HEK293 (cell line): ENCODE data around the gene SRMS.

Experiments used
- CTCF ChIA-PET: fragments of 350-600 bp; formaldehyde crosslinking; extraction: SDS; loops from one replicate; lab custom pipeline; 2021; ENCODE audit warnings: antibody characterized with exemption; lab: Yijun Ruan, JAX
- POLR2A ChIA-PET: fragments of 300-600 bp; formaldehyde crosslinking; extraction: SDS; loops from one replicate; lab custom pipeline; 2020; ENCODE audit warnings: antibody characterized with exemption, inconsistent platforms; lab: Yijun Ruan, JAX
- H3K27ac ChIP-seq: fragments of 200-500 bp; sonication (Bioruptor generic); 2 replicates; pipeline ENCODE4 v1.5.1; 2014; ENCODE audit warnings: low read depth, low read length, control low read depth, inconsistent platforms; ENCODE audit errors: extremely low read depth
- H3K36me3 ChIP-seq, 2 experiments: fragments of 200-500 bp in 1 of 2; sonication (Bioruptor generic) in 1 of 2; 1 replicate in 1 of 2; 2 replicates in 1 of 2; pipeline ENCODE4 v1.5.1; 2014 to 2017; ENCODE audit warnings: inconsistent platforms in 2 of 2, low read length in 2 of 2; ENCODE audit not compliant: control insufficient read depth in 2 of 2, insufficient read depth in 1 of 2
- H3K4me1 ChIP-seq: fragments of 200-500 bp; sonication (Bioruptor generic); 2 replicates; pipeline ENCODE4 v1.5.1; 2014; ENCODE audit warnings: mild to moderate bottlenecking, low read length, inconsistent platforms; ENCODE audit not compliant: control insufficient read depth, insufficient read depth
- H3K4me3 ChIP-seq: 2 replicates; pipeline ENCODE4 v1.5.1; 2011; ENCODE audit warnings: low read depth, mild to moderate bottlenecking, control low read depth, low read length, moderate library complexity
- H3K9me3 ChIP-seq: fragments of 200-500 bp; sonication (Bioruptor generic); 2 replicates; pipeline ENCODE4 v1.5.1; 2014; ENCODE audit warnings: low read depth, low read length, inconsistent platforms; ENCODE audit not compliant: control insufficient read depth, insufficient read depth
- IKZF3 ChIP-seq: fragments of 450-650 bp; IDR thresholded peaks from 2 replicates; pipeline ENCODE4 v1.5.0; 2018; ENCODE audit warnings: missing biosample characterization, mild to moderate bottlenecking, missing genetic modification characterization, moderate library complexity
- SP2 ChIP-seq: fragments of 450-650 bp; formaldehyde crosslinking; IDR thresholded peaks from 2 replicates; pipeline ENCODE4 v1.5.1; 2016; ENCODE audit warnings: missing biosample characterization, missing genetic modification characterization
- ZBTB1 ChIP-seq: fragments of 450-650 bp; formaldehyde crosslinking; IDR thresholded peaks from 2 replicates; pipeline ENCODE4 v1.5.1; 2016; ENCODE audit warnings: missing biosample characterization, missing genetic modification characterization
- ZBTB8A ChIP-seq: fragments of 450-650 bp; formaldehyde crosslinking; IDR thresholded peaks from 2 replicates; pipeline ENCODE4 v1.5.1; 2016; ENCODE audit warnings: missing biosample characterization, missing genetic modification characterization
- ZNF157 ChIP-seq: fragments of 450-650 bp; formaldehyde crosslinking; IDR thresholded peaks from 2 replicates; pipeline ENCODE4 v1.5.1; 2016; ENCODE audit warnings: missing biosample characterization, missing genetic modification characterization
- ZNF404 ChIP-seq: fragments of 450-650 bp; formaldehyde crosslinking; IDR thresholded peaks from 2 replicates; pipeline ENCODE4 v1.5.1; 2017; ENCODE audit warnings: missing biosample characterization, missing genetic modification characterization
- ZNF433 ChIP-seq: fragments of 450-650 bp; formaldehyde crosslinking; IDR thresholded peaks from 2 replicates; pipeline ENCODE4 v1.5.1; 2016; ENCODE audit warnings: missing biosample characterization, missing genetic modification characterization, low read depth
- ZNF529 ChIP-seq: fragments of 450-650 bp; formaldehyde crosslinking; IDR thresholded peaks from 2 replicates; pipeline ENCODE4 v1.5.1; 2017; ENCODE audit warnings: missing genetic modification characterization, missing biosample characterization; ENCODE audit not compliant: insufficient replicate concordance
- ZNF555 ChIP-seq: fragments of 450-650 bp; formaldehyde crosslinking; conservative IDR thresholded peaks from 2 replicates; pipeline ENCODE4 v1.5.1; 2017; ENCODE audit warnings: missing biosample characterization, mild to moderate bottlenecking, missing genetic modification characterization, inconsistent platforms
- ZNF670 ChIP-seq: fragments of 450-650 bp; formaldehyde crosslinking; IDR thresholded peaks from 2 replicates; pipeline ENCODE4 v1.5.1; 2016; ENCODE audit warnings: missing biosample characterization, missing genetic modification characterization, low read depth
- ZSCAN16 ChIP-seq: fragments of 450-650 bp; formaldehyde crosslinking; IDR thresholded peaks from 2 replicates; pipeline ENCODE4 v1.5.1; 2016; ENCODE audit warnings: missing biosample characterization, missing genetic modification characterization
- TF ChIP-seq, protein P1 (sequence below): fragments of 450-650 bp; formaldehyde crosslinking; IDR thresholded peaks from 2 replicates; pipeline ENCODE4 v1.5.1; 2016; ENCODE audit warnings: missing biosample characterization, missing genetic modification characterization
- TF ChIP-seq, protein P2 (sequence below): fragments of 450-650 bp; formaldehyde crosslinking; conservative IDR thresholded peaks from 2 replicates; pipeline ENCODE4 v1.5.1; 2016; ENCODE audit warnings: low read depth, missing biosample characterization, missing genetic modification characterization
- TF ChIP-seq, protein P3 (sequence below): fragments of 450-650 bp; formaldehyde crosslinking; IDR thresholded peaks from 2 replicates; pipeline ENCODE4 v1.5.1; 2017; ENCODE audit warnings: missing biosample characterization, missing genetic modification characterization
- TF ChIP-seq, protein P4 (sequence below): fragments of 450-650 bp; formaldehyde crosslinking; IDR thresholded peaks from 2 replicates; pipeline ENCODE4 v1.5.1; 2016; ENCODE audit warnings: missing biosample characterization, missing genetic modification characterization

SRMS gene

DNA sequence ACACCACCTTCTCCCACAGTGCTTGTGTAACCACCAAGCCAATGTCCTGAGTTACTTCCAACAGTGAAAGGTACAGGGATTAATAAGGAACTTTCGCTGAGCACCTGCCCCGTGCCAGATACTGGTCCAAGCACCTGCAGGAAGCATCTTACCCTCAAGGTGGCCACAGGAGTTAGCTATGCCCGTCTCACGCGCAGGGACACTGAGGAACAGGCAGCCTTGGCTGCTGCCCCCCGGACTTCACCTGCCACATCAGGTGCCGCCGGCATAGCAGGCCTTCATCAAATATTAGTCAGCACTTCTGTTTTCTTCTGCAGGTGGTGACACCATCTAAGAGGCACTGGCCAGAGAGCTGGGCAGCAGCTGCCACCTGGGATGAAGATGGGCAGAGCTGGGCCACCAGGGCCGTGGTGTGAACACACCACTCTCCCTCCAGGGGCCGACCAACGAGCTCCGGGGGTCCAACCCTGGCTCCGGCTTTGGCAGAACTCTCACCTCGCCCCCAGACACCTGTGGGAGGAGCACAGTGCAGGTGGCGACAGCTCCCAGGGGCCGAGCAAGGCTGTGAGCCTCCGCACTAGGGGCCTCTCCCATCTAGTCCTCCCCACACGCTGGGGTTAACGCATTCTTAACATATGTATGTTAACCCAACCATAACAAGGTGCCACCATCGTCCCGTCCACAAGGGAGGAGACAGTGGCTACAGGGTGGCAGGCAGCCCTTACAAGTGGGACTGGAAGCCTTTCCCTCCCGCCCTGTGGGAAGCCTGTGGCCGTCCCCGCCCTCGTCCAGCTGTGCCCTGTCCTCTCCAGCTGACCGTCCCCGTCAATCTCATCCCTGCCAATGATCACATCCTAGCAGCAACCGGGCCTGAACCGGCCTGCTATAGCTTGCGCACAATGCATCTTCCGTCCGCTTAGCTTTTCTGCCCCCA, 29.9 kb downstream of the SRMS start:
- H3K27ac ChIP-seq = no peak overlapping the region
- TF ChIP-seq ZNF157 (tag by site-specific recombination) (no peak), ZNF555 (tag by site-specific recombination) (no peak), ZNF433 (tag by site-specific recombination) (no peak), IKZF3 (tag by site-specific recombination) (no peak), SP2 (tag by site-specific recombination) (no peak), ZNF670 (tag by site-specific recombination) (no peak), ZNF529 (tag by site-specific recombination) (no peak), ZSCAN16 (tag by site-specific recombination) (no peak), ZBTB8A (tag by site-specific recombination) (no peak), ZBTB1 (tag by site-specific recombination) (no peak), ZNF404 (tag by site-specific recombination) (no peak)
- TF ChIP-seq, protein P1, sequence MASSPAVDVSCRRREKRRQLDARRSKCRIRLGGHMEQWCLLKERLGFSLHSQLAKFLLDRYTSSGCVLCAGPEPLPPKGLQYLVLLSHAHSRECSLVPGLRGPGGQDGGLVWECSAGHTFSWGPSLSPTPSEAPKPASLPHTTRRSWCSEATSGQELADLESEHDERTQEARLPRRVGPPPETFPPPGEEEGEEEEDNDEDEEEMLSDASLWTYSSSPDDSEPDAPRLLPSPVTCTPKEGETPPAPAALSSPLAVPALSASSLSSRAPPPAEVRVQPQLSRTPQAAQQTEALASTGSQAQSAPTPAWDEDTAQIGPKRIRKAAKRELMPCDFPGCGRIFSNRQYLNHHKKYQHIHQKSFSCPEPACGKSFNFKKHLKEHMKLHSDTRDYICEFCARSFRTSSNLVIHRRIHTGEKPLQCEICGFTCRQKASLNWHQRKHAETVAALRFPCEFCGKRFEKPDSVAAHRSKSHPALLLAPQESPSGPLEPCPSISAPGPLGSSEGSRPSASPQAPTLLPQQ (tag by site-specific recombination) = no peak
- TF ChIP-seq, protein P2, sequence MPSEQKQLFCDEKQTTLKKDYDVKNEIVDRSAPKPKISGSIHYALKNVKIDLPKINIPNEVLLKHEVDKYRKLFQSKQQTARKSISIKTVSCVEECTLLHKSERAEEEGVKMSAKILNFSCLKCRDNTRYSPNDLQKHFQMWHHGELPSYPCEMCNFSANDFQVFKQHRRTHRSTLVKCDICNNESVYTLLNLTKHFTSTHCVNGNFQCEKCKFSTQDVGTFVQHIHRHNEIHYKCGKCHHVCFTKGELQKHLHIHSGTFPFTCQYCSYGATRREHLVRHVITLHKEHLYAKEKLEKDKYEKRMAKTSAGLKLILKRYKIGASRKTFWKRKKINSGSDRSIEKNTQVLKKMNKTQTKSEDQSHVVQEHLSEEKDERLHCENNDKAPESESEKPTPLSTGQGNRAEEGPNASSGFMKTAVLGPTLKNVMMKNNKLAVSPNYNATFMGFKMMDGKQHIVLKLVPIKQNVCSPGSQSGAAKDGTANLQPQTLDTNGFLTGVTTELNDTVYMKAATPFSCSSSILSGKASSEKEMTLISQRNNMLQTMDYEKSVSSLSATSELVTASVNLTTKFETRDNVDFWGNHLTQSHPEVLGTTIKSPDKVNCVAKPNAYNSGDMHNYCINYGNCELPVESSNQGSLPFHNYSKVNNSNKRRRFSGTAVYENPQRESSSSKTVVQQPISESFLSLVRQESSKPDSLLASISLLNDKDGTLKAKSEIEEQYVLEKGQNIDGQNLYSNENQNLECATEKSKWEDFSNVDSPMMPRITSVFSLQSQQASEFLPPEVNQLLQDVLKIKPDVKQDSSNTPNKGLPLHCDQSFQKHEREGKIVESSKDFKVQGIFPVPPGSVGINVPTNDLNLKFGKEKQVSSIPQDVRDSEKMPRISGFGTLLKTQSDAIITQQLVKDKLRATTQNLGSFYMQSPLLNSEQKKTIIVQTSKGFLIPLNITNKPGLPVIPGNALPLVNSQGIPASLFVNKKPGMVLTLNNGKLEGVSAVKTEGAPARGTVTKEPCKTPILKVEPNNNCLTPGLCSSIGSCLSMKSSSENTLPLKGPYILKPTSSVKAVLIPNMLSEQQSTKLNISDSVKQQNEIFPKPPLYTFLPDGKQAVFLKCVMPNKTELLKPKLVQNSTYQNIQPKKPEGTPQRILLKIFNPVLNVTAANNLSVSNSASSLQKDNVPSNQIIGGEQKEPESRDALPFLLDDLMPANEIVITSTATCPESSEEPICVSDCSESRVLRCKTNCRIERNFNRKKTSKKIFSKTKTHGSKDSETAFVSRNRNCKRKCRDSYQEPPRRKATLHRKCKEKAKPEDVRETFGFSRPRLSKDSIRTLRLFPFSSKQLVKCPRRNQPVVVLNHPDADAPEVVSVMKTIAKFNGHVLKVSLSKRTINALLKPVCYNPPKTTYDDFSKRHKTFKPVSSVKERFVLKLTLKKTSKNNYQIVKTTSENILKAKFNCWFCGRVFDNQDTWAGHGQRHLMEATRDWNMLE = no peak
- TF ChIP-seq, protein P3, sequence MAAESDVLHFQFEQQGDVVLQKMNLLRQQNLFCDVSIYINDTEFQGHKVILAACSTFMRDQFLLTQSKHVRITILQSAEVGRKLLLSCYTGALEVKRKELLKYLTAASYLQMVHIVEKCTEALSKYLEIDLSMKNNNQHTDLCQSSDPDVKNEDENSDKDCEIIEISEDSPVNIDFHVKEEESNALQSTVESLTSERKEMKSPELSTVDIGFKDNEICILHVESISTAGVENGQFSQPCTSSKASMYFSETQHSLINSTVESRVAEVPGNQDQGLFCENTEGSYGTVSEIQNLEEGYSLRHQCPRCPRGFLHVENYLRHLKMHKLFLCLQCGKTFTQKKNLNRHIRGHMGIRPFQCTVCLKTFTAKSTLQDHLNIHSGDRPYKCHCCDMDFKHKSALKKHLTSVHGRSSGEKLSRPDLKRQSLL = no peak
- TF ChIP-seq, protein P4, sequence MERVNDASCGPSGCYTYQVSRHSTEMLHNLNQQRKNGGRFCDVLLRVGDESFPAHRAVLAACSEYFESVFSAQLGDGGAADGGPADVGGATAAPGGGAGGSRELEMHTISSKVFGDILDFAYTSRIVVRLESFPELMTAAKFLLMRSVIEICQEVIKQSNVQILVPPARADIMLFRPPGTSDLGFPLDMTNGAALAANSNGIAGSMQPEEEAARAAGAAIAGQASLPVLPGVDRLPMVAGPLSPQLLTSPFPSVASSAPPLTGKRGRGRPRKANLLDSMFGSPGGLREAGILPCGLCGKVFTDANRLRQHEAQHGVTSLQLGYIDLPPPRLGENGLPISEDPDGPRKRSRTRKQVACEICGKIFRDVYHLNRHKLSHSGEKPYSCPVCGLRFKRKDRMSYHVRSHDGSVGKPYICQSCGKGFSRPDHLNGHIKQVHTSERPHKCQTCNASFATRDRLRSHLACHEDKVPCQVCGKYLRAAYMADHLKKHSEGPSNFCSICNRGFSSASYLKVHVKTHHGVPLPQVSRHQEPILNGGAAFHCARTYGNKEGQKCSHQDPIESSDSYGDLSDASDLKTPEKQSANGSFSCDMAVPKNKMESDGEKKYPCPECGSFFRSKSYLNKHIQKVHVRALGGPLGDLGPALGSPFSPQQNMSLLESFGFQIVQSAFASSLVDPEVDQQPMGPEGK = no peak
- no peaks in the 10 kb centered on the region for H3K9me3 ChIP-seq
- H3K36me3 ChIP-seq = peaks cover 0 to 12% of the 10 kb centered on the region in 2 experiments; a peak in 1 of 3 replicates
- POLR2A ChIA-PET = no interaction called here
- CTCF ChIA-PET = interaction anchor here (2.8 kb wide), 1 partner anchor 21 kb away, joined by 12 read pairs; no protein-coding TSS in a partner anchor
- no peaks in the 10 kb centered on the region for H3K4me1 ChIP-seq
- no peak overlapping the region for H3K4me3 ChIP-seq
